ENCODE results near the gene CNMD.
"Not testable (repeated sequence)": the region's sequence is repeated elsewhere in the genome, so short reads cannot be mapped to it uniquely, and the experiment has no call there.

GRCh38 chr13:52685806-52686205 is 53.8 kb downstream of the CNMD start:
- not testable (repeated sequence) for TF ChIP-seq CTCF (conservative IDR thresholded peaks at IDR 0.05 in 1 of 2, IDR thresholded peaks at IDR 0.05 in 1 of 2; ENCODE audit: extremely low read depth in 1 of 2, insufficient read depth in 1 of 2, low read depth in 1 of 2, low read length in 2 of 2); EZH2 (IDR thresholded peaks at IDR 0.05; ENCODE audit: borderline replicate concordance, low read length)

Data from mammary epithelial cell (primary cell).